ENCODE data around the gene CDH23.

Gene CDH23

DNA sequence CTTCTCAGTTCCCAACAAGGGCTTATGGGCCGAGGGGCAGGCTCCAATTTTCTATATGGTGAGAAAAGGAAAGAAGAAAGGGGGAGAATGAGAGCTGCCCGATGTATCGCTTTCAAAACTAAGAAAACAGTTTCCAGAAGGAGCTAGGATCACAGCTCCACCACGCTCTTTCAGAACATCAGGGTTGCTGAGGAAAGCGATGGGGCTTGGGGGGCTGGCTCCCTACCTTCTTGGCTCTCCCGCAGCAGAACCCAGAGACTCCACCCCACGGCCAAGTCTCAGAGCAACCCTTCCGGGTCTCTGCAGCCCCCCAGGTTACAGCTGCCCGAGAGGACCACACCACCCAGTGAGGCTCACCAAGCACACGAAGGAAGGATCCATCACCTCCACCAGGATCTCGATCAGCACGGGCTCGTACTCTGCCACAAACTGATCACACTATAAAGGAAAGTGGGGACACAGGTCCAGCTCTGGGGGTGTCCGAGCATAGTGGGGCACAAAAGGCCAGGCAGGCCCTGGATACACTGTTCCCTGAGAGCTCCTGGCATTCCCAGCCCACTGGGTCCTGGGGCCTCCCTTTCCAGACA is 422.0 kb downstream of the CDH23 start:
- no peak for DNase-seq (ENCODE audit: low read depth)
- TF ChIP-seq, protein P1, sequence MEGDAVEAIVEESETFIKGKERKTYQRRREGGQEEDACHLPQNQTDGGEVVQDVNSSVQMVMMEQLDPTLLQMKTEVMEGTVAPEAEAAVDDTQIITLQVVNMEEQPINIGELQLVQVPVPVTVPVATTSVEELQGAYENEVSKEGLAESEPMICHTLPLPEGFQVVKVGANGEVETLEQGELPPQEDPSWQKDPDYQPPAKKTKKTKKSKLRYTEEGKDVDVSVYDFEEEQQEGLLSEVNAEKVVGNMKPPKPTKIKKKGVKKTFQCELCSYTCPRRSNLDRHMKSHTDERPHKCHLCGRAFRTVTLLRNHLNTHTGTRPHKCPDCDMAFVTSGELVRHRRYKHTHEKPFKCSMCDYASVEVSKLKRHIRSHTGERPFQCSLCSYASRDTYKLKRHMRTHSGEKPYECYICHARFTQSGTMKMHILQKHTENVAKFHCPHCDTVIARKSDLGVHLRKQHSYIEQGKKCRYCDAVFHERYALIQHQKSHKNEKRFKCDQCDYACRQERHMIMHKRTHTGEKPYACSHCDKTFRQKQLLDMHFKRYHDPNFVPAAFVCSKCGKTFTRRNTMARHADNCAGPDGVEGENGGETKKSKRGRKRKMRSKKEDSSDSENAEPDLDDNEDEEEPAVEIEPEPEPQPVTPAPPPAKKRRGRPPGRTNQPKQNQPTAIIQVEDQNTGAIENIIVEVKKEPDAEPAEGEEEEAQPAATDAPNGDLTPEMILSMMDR (IDR thresholded peaks at IDR 0.05; ENCODE audit: insufficient read depth, low read depth, low read length, missing control alignments): no peak
- H3K4me3 ChIP-seq (ENCODE audit: low read length): no peak overlapping the region

DNA sequence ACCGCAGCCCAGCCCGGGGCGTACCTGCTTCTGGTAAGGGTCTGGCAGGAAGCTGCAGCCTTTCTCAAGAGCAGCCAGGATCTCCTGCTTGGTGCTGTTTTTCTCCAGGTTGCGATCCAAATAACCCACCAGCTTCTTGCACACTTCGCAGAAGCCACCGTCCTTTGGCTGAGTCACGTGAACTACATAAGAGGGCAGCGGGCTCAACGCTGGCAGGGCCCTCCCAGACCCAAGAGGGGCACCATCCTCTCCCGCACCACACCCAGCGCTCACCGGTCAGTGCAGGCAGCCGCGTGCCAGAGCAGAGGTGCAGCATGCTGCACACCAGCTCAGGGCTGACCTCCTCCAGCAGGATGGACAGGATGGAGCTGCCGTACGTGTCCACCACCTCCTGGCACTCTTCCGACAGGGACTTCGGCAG is 422.7 kb downstream of the CDH23 start:
- TF ChIP-seq, protein P1 (IDR thresholded peaks at IDR 0.05; ENCODE audit: insufficient read depth, low read depth, low read length, missing control alignments): no peak
- H3K4me3 ChIP-seq (ENCODE audit: low read length): no peak overlapping the region
- DNase-seq (ENCODE audit: low read depth): no peak

DNA sequence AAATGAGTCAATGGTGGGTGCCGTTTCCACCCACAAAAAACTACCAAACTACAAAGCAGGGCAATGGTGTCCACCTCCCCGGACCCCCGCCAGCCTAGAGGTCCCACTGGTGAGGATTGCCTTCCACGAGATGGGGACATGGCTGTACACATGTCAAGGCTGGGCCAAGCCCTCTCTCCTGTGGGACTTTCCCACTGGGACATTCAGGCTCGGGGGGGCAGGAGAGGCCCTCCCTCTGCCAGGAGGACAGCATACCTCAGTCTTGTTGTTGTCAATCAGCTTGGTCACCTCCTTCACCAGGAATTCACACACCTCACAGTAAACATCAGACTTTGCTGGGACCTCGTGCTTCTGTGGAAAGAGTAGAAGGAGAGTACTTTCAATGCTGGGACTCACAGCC is 423.3 kb downstream of the CDH23 start:
- TF ChIP-seq, protein P1 (IDR thresholded peaks at IDR 0.05; ENCODE audit: insufficient read depth, low read depth, low read length, missing control alignments): no peak
- no peak for DNase-seq (ENCODE audit: low read depth)

DNA sequence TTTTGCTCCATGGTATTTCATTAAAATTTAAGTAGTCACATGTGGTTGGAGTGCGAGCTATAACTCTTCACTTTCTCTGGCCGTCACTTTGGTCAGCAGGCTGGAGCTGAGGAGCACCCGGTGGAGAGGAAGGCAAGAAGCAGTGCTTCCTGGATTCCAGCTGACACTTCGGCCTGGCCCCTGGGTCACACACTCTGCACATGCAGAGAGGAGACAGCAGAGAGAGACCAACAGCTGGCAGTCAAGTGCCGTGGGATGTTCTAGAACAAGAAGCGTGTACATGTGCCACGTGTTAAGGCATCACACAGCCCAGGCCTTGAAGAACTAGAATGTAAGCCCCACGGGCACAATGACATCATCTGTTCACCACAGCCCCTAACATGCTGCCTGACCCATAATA is 424.2 kb downstream of the CDH23 start:
- TF ChIP-seq, protein P1 (IDR thresholded peaks at IDR 0.05; ENCODE audit: insufficient read depth, low read depth, low read length, missing control alignments): no peak
- H3K4me3 ChIP-seq (ENCODE audit: low read length): no peak overlapping the region
- no peak for DNase-seq (ENCODE audit: low read depth)

More for the DNA sequence above, 423.3 kb downstream of the CDH23 start:
- no peak overlapping the region for H3K4me3 ChIP-seq (ENCODE audit: low read length)

DNA sequence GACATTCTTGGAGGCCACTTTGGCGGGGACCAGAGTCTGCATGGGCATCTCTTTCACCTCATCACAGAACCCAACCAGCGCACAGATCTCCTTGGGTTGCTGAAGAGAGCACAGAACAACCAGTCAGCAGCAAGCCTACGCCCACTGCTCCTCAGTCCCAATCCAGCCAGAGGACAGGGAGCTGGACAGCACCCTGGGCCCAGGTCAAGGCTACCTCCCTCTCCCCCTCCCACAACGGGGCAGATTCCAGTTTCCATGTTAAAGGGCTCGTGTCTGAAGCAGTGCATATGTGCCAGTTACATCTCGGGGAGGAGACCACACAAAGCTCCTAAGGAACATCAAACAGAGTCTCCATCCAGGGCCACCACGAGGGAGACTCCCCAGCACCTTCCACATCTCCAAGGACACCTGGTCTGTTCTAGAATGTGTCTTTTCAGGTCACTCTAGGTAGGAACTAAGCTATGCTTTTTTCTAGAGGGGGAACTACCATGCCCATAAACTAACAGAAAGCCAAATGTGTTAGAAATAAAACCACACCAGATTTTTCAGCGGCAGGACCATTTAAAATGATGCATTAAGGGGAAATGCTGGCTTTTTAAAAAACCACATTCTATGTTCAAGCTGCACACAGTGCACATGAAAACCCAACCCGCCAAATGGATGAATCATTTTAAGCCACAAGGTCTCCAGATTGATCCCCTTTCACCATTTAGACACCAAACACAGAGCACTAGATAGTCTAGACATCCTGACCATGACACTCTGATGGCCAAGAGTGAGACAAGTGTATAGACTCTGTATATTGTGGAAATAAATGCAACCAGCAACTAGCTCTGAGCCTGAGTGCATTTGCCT is 425.4 kb downstream of the CDH23 start:
- DNase-seq (ENCODE audit: low read depth): no peak
- no peak overlapping the region for H3K4me3 ChIP-seq (ENCODE audit: low read length)
- TF ChIP-seq, protein P1 (IDR thresholded peaks at IDR 0.05; ENCODE audit: insufficient read depth, low read depth, low read length, missing control alignments): no peak

DNA sequence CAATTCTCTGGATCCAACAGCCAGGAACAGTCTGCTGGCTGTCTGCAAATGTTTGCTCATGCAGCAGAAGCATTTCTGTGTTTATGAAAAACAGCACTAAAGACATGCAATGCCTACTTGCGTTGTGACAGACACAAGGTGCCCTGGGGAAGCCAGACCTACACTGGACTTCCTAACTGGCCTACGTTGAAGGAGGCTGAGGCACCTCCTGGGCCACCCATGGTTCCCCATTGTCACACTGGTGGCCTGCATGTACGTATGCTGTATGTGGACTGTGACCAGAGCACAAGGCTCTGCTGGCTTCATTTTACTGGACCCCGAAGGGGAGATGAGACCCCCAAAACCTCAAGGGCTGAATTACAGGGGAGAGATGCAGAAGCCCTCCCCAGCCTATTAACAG is 426.6 kb downstream of the CDH23 start:
- no peak for DNase-seq (ENCODE audit: low read depth)
- H3K4me3 ChIP-seq (ENCODE audit: low read length): no peak overlapping the region
- TF ChIP-seq, protein P1 (IDR thresholded peaks at IDR 0.05; ENCODE audit: insufficient read depth, low read depth, low read length, missing control alignments): no peak

All from epithelial cell of esophagus (primary cell).